ENCODE data around the gene HOXA2.

Gene HOXA2

DNA sequence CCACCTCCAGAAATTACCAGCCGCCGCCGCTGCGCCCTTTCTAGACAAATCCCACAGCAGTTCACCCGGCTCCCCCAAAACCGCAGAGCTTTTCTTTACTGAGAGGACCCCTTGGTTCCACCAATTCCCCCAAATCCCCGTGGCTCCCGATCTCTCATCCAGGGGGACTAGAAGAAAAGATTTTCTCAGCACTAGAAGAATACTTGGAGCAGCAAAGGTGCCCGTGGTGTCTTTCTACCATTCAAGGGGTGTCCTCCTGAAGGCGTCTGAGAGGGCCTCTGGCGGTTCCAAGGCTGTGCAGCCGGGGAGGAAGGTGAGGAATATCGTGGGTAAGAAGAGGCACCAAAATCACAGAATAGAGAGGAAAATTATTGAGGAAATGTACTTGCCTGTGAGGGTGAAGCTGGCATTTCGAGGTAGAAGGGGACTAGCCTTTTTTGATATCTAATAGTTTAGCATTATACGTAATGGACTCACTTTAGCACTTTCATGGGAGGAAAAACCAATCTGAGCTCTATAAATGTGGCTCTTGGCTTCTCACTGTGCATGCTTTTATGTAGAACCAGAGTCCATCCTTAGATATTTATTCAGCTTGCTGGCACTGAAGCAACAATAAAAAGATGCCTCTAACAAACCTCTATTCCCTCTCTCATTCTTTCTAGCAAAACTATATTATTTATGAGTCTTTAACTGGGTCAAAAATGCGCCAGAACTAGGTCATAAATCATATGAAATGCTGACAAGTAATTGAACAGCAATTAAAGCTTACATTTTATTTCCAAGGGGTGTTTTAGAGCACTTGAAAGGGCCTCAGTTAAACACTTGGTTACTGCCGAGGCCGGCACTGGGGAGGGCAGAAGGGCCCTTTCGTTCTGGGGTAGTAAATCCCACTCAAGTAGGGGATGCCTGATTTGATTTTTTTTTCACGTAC, 13.8 kb upstream of the HOXA2 start (continued):
- TF ChIP-seq ZNF513 (tag by site-specific recombination; IDR thresholded peaks at IDR 0.05) (no peak), TCF7L2 (IDR thresholded peaks at IDR 0.05; ENCODE audit: borderline replicate concordance, low read depth, low read length) (no peak; the same call in 1 of the 2 replicates), ZNF76 (tag by site-specific recombination; IDR thresholded peaks at IDR 0.05; ENCODE audit: borderline replicate concordance, low read depth) (no peak), ZNF596 (tag by site-specific recombination; IDR thresholded peaks at IDR 0.05) (peak; percentile 65), WT1 (tag by site-specific recombination; IDR thresholded peaks at IDR 0.05) (peak; percentile 79), ZNF175 (tag by site-specific recombination; IDR thresholded peaks at IDR 0.05) (no peak), ZNF335 (tag by site-specific recombination; conservative IDR thresholded peaks at IDR 0.05) (peak; percentile 59)

- ChIA-PET POLR2A (interaction anchor here (0.7 to 3.6 kb wide), 13 partner anchors 13 to 424 kb away, joined by 3 to 32 read pairs (median 3); partner anchors contain the start of genes HOXA1, HOXA3, HOXA4 and HOXA5), CTCF (interaction anchor here (0.6 to 2.6 kb wide), 10 partner anchors 13 to 260 kb away, joined by 3 to 14 read pairs (median 4); partner anchors contain the start of gene HOXA5)
- Histone ChIP-seq H3K4me3 (ENCODE audit: low read depth, low read length) (peak overlapping the region; percentile 70), H3K27ac (ENCODE audit: extremely low read depth, low read depth, low read length) (peak overlapping the region; percentile 99), H3K9me3 (ENCODE audit: control insufficient read depth, insufficient read depth, low read depth, low read length) (no peaks in the 10 kb centered on the region), H3K4me1 (ENCODE audit: control insufficient read depth, insufficient read depth, low read length) (peaks cover 27% of the 10 kb centered on the region), H3K36me3 (ENCODE audit: control insufficient read depth in 2 of 2, insufficient read depth in 1 of 2, low read length in 2 of 2) (peaks cover 0 to 16% of the 10 kb centered on the region in 2 experiments; a peak in 1 of 3 replicates)
- TF ChIP-seq ZNF658 (tag by site-specific recombination; IDR thresholded peaks at IDR 0.05), result no peak
- TF ChIP-seq ZNF830 (tag by site-specific recombination; IDR thresholded peaks at IDR 0.05; ENCODE audit: low read depth), result no peak
- TF ChIP-seq ZFHX2 (tag by site-specific recombination; conservative IDR thresholded peaks at IDR 0.05), result peak; percentile 96
- TF ChIP-seq EGR2 (tag by site-specific recombination; IDR thresholded peaks at IDR 0.05; ENCODE audit: low read depth), result peak; percentile 92
- TF ChIP-seq KLF10 (tag by site-specific recombination; IDR thresholded peaks at IDR 0.05), result peak; percentile 70
- peak; percentile 68; the same call in 1 of the 2 replicates for TF ChIP-seq ZNF24 (tag by site-specific recombination; IDR thresholded peaks at IDR 0.05)
- no peak for TF ChIP-seq ZNF645 (tag by site-specific recombination; IDR thresholded peaks at IDR 0.05)
- peak; percentile 46; the same call in 1 of the 2 replicates for TF ChIP-seq KLF1 (tag by site-specific recombination; IDR thresholded peaks at IDR 0.05)
- no peak for TF ChIP-seq ZNF169 (tag by site-specific recombination; IDR thresholded peaks at IDR 0.05)
- peak; percentile 75; the same call in 1 of the 2 replicates for TF ChIP-seq ZBTB44 (tag by site-specific recombination; IDR thresholded peaks at IDR 0.05)
- peak; percentile 13 for TF ChIP-seq ZBTB26 (tag by site-specific recombination; optimal IDR thresholded peaks at IDR 0.05)
- TF ChIP-seq ZNF174 (tag by site-specific recombination; IDR thresholded peaks at IDR 0.05), result no peak
- TF ChIP-seq ZNF514 (tag by site-specific recombination; IDR thresholded peaks at IDR 0.05), result no peak
- no peak for TF ChIP-seq ZNF747 (tag by site-specific recombination; IDR thresholded peaks at IDR 0.05)
- no peak for TF ChIP-seq ZNF423 (tag by site-specific recombination; IDR thresholded peaks at IDR 0.05)
- TF ChIP-seq ZNF354C (tag by site-specific recombination; IDR thresholded peaks at IDR 0.05; ENCODE audit: borderline replicate concordance, low read depth), result no peak
- TF ChIP-seq ZNF18 (tag by site-specific recombination; IDR thresholded peaks at IDR 0.05), result peak; percentile 72
- TF ChIP-seq ZNF133 (tag by site-specific recombination; IDR thresholded peaks at IDR 0.05), result no peak
- no peak for TF ChIP-seq ZNF140 (tag by site-specific recombination; IDR thresholded peaks at IDR 0.05)
- TF ChIP-seq ZNF157 (tag by site-specific recombination; IDR thresholded peaks at IDR 0.05), result no peak
- peak; percentile 57 for TF ChIP-seq SP2 (tag by site-specific recombination; IDR thresholded peaks at IDR 0.05)
Observed at GRCh38 chr7:27115221-27116026, 12.9 kb upstream of the HOXA2 start.

All from HEK293 (cell line).